Fibroblast of lung (primary cell): ENCODE measurements around the gene FMO5.

Experiments
- CTCF ChIP-seq, 2 donors: IDR thresholded peaks in 1 of 2; conservative IDR thresholded peaks in 1 of 2; 1 replicate in 1 of 2; 2 replicates in 1 of 2; pipeline ENCODE4 v1.5.1; 2011 to 2012; ENCODE audit warnings: low read length in 2 of 2, control low read depth in 1 of 2, inconsistent platforms in 1 of 2, low read depth in 1 of 2, mild to moderate bottlenecking in 1 of 2
- EZH2 ChIP-seq: IDR thresholded peaks from 2 replicates; pipeline ENCODE4 v1.5.1; 2012; ENCODE audit warnings: low read length, control low read depth, mild to moderate bottlenecking; ENCODE audit errors: missing control alignments

DNA sequence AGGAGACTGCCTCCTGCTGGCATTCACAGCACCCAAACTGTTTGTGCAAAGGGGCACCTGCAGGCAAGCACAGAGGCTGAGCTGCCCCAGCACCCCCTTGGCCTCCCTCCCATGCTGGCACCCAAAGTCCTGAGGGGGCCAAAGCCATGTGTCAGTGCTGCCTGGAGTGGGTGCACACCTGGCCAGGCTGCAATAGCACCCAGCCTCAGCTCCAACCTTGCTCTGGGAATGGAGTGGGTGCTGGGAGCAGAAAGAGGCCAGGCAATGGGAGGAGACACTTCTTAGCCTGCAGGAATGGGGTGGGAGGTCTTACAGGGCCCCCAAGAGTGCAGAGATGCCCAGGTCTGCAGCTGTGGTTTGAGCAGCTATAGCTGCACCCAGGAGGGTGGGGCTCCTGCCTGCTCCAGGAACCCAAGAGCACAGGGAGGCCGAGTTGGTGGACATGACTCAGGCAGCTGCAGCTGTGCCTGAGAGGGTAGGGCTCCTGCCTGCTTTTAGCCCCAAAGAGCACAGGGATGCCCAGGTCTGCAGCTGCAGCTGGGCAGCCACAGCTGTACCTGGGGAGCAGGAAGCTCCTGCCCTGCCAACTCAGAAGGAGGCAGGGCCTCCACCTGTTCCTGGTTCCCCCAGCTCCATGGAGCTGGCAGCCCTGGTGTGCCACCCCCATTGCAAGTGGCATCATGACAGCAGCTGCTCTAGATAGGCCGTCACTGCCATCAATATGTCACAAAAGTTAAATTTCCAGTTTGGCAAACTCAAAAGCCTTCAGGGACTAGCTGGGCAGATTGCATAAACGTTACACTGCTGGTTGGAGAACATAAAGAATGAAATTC lies 12.0 kb upstream of the FMO5 start:
- no peak for TF ChIP-seq CTCF (conservative IDR thresholded peaks at IDR 0.05 in 1 of 2, IDR thresholded peaks at IDR 0.05 in 1 of 2; ENCODE audit: low read depth in 1 of 2, low read length in 2 of 2)
- TF ChIP-seq EZH2 = no peak
